ENCODE data around the gene TCEA2. TPM values are rescaled to one million over a fixed set of nuclear protein-coding genes. Genes with fewer than 3 reads are reported as not detected.

Gene TCEA2
- total RNA-seq, 1 experiment from 2014 or later, result 38.5 TPM

- ChIA-PET POLR2A (no interaction called here), CTCF (no interaction called here)
- DNase-seq (ENCODE audit: low read depth, low spot score), result no peak
- ATAC-seq, result no peak
- Histone ChIP-seq H3K27me3 (ENCODE audit: control insufficient read depth, insufficient read depth, low read length) (no peaks in the 10 kb centered on the region), H3K9me3 (ENCODE audit: control insufficient read depth, insufficient read depth, low read depth, low read length) (no peaks in the 10 kb centered on the region), H3K27ac (ENCODE audit: low read length) (no peak overlapping the region), H3K36me3 (ENCODE audit: control insufficient read depth, insufficient read depth, low read length) (no peaks in the 10 kb centered on the region), H3K4me3 (ENCODE audit: low read depth in 2 of 2, low read length in 2 of 2) (no peak overlapping the region), H3K4me1 (ENCODE audit: control insufficient read depth, insufficient read depth, low read length) (no peaks in the 10 kb centered on the region)
- TF ChIP-seq, protein P1, sequence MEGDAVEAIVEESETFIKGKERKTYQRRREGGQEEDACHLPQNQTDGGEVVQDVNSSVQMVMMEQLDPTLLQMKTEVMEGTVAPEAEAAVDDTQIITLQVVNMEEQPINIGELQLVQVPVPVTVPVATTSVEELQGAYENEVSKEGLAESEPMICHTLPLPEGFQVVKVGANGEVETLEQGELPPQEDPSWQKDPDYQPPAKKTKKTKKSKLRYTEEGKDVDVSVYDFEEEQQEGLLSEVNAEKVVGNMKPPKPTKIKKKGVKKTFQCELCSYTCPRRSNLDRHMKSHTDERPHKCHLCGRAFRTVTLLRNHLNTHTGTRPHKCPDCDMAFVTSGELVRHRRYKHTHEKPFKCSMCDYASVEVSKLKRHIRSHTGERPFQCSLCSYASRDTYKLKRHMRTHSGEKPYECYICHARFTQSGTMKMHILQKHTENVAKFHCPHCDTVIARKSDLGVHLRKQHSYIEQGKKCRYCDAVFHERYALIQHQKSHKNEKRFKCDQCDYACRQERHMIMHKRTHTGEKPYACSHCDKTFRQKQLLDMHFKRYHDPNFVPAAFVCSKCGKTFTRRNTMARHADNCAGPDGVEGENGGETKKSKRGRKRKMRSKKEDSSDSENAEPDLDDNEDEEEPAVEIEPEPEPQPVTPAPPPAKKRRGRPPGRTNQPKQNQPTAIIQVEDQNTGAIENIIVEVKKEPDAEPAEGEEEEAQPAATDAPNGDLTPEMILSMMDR (IDR thresholded peaks at IDR 0.05), result no peak
- TF ChIP-seq SIN3A (IDR thresholded peaks at IDR 0.05; ENCODE audit: borderline replicate concordance, insufficient read depth, low read depth, low read length) (no peak), TCF7L2 (IDR thresholded peaks at IDR 0.05; ENCODE audit: low read depth, low read length) (no peak), POLR2AphosphoS5 (IDR thresholded peaks at IDR 0.05; ENCODE audit: low read depth, low read length) (no peak), REST (IDR thresholded peaks at IDR 0.05; ENCODE audit: insufficient read depth in 1 of 2, low read depth in 2 of 2, low read length in 1 of 2) (no peak)
- intact Hi-C loops (cut with micrococcal nuclease; ENCODE audit: unreplicated experiment), result no loop called here
- in situ Hi-C loops (cut with HindIII; ENCODE audit: low pct_unique_long_range_greater_than_20kb, low sequenced_read_pairs), result no loop called here
- BruUV-seq (replicated peaks), result no TSS peak
These were observed 35.5 kb downstream of the TCEA2 start for GRCh38 chr20:64098471-64099013.

- no TSS peak for BruUV-seq (replicated peaks)
- intact Hi-C loops (cut with micrococcal nuclease; ENCODE audit: unreplicated experiment), result no loop called here
- no peak for TF ChIP-seq TCF7L2 (IDR thresholded peaks at IDR 0.05; ENCODE audit: low read depth, low read length)
- TF ChIP-seq, protein P1 (IDR thresholded peaks at IDR 0.05), result no peak
- TF ChIP-seq POLR2AphosphoS5 (IDR thresholded peaks at IDR 0.05; ENCODE audit: low read depth, low read length), result no peak
- TF ChIP-seq REST (IDR thresholded peaks at IDR 0.05; ENCODE audit: insufficient read depth in 1 of 2, low read depth in 2 of 2, low read length in 1 of 2), result no peak
- no peak for TF ChIP-seq SIN3A (IDR thresholded peaks at IDR 0.05; ENCODE audit: borderline replicate concordance, insufficient read depth, low read depth, low read length)
- H3K27me3 ChIP-seq (ENCODE audit: control insufficient read depth, insufficient read depth, low read length), result no peaks in the 10 kb centered on the region
- no peaks in the 10 kb centered on the region for H3K9me3 ChIP-seq (ENCODE audit: control insufficient read depth, insufficient read depth, low read depth, low read length)
- no peaks in the 10 kb centered on the region for H3K36me3 ChIP-seq (ENCODE audit: control insufficient read depth, insufficient read depth, low read length)
- ChIA-PET POLR2A (no interaction called here), CTCF (no interaction called here)
- no peak overlapping the region for H3K27ac ChIP-seq (ENCODE audit: low read length)
- DNase-seq (ENCODE audit: low read depth, low spot score) (no peak), ATAC-seq (no peak)
- no peak overlapping the region for H3K4me3 ChIP-seq (ENCODE audit: low read depth in 2 of 2, low read length in 2 of 2)
- H3K4me1 ChIP-seq (ENCODE audit: control insufficient read depth, insufficient read depth, low read length), result no peaks in the 10 kb centered on the region
- in situ Hi-C loops (cut with HindIII; ENCODE audit: low pct_unique_long_range_greater_than_20kb, low sequenced_read_pairs), result no loop called here
These were observed 36.2 kb downstream of the TCEA2 start for GRCh38 chr20:64099086-64099786.

Data from Panc1 (cell line).